ENCODE measurements around the gene C2orf80.
"Not testable (repeated sequence)": the region's sequence is repeated elsewhere in the genome, so short reads cannot be mapped to it uniquely, and the experiment has no call there.

Gene C2orf80

DNA sequence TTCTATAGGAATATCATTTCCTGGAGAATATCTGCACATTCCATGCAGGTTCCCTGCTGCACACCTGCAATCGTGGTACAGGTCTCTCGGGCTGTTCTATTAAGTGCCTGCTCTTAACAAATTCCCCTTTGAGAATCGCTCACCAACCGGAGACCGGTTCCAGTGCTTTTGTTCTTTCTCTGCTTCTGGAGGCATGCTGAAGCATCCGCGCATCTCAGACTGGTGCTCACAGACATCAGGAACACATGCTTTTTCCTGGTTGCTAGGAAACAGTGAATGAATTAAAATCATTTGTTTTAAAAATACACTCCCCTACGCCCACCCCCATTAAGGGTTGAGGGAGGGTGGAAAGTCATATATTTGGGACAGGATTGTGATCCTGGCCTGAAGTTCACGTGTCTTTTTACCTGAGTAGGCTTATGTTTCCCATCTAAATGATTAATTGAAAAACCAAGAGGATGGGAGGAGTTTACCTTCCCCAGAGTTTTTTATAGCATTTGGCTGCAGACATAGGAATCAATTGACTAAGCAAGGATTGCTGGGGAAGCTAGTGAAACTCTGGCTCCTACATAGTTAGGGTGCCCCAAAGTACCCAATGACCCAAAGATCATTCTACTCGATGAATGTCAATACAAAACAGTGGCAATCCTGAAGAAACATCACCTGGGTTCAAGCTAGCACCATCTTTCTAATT, at the start of gene C2orf80:
Gene C2orf80 (minus strand): TSS at position 221 of the 694 bp plus-strand sequence. CDS start 3,044 bp downstream, outside the sequence.
- no peak for DNase-seq

DNA sequence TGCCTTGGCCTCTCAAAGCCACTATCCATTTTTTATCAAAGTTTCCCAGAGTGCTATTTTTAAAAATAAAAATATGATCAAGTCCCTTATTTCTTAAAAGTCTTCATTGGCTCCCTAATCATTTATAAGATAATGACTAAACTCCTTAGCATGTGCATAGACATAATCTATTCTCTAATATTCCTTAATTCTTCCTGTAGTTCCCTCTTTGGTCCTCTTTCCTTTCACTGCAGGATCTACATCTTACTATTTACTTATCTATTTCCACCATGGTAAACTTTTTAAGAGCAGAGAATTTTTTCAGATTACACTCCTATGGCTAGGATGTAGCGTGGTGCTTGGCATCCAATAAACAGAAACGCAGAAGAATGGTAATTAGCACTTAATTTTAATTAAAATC, 46.0 kb upstream of the C2orf80 start:
- DNase-seq: no peak

DNA sequence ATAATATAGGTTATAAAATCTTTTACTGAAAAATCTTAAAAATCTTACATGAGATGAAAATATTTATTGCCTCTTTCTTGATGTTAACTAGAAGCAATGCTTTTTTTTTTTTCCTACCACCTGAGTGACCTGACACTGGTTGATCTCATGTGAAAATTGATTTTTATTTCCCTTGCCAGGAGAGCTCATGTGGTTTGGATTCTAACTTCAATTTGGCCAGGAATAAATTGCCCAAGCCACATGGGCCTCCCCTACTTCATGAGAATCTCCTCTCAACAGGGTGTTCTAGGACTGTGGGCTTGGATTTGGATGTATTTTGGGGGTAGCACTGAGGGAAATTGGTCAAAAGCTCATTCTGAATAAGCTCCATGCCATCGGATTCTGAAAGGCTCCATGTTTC, 45.0 kb upstream of the C2orf80 start:
- no peak for DNase-seq

DNA sequence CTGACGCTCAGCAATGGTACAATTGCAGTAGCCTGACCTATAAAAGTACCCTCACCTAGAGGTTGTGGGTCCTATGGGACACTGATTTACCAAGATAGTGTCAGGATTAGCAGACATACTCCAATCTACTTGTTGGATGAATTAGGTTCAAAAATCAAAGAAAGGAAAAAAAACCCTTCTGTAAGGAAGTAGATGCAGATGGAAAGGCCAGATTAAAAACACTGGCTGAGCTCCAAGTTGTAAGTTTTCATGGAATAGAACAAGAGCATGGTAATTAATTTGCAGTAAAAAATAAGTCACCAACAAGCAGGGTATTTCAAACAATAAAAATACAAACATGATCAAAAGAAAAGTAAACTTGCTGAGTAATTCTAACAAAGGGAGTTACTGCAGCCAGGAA, 38.6 kb upstream of the C2orf80 start:
- no peak for DNase-seq

- no peak for DNase-seq
Observed at GRCh38 chr2:208227581-208228232, 37.9 kb upstream of the C2orf80 start.

- DNase-seq: no peak
Observed at GRCh38 chr2:208224802-208225201, 35.0 kb upstream of the C2orf80 start.

- DNase-seq: peak; percentile 6
Observed at GRCh38 chr2:208222351-208222750, 32.5 kb upstream of the C2orf80 start.

DNA sequence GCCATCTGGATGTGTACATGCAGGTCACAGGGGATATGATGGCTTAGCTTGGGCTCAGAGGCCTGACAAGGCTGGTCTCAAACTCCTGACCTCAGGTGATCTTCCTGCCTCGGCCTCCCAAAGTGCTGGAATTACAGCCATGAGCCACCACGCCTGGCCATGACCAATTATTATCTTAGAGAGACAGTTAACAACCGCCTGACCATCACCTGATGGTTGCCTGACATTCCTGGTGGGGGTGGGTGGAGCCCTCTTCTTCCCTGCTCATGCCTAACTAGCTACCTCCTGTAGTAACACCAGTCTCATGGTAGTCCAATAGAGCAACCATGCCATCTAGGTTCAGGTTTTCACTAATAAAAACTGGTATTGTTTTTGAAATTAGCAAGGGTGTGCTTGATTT, 32.0 kb upstream of the C2orf80 start:
- not testable (repeated sequence) for DNase-seq

DNA sequence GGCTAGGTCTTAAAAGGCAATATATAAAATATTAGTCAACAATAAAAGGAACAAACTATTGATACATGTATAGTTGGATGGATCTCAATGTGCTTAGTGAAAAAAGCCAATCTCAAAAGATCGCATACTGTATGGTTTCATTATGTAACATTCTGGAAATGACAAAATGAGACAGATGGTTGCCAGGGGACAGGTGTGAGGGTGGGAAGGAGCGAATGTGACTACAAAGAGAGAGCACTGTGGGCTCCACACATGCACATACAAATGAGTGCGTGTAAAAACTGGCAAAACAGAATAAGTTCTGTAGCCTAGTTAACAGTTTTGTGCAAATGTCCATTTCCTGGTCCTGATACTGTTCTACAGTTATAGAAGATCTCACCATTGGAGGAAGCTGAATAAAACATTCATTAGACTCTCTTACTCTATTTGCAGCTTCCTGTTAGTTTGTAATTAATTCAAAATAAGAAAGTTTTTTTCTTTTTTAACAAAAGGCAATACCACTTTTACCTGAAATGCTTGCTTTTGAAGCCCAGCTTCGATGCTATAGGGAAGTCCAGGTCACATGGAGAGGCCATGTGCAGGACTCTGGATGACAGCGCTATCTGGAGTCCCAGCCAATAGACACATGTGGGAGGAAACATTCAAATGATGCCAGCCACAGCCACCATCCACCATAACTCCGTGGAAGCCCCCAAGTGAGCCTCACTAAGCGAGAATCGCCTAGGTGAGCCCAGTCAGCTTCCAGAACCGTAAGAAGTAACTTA, 21.0 kb upstream of the C2orf80 start:
- no peak for DNase-seq

DNA sequence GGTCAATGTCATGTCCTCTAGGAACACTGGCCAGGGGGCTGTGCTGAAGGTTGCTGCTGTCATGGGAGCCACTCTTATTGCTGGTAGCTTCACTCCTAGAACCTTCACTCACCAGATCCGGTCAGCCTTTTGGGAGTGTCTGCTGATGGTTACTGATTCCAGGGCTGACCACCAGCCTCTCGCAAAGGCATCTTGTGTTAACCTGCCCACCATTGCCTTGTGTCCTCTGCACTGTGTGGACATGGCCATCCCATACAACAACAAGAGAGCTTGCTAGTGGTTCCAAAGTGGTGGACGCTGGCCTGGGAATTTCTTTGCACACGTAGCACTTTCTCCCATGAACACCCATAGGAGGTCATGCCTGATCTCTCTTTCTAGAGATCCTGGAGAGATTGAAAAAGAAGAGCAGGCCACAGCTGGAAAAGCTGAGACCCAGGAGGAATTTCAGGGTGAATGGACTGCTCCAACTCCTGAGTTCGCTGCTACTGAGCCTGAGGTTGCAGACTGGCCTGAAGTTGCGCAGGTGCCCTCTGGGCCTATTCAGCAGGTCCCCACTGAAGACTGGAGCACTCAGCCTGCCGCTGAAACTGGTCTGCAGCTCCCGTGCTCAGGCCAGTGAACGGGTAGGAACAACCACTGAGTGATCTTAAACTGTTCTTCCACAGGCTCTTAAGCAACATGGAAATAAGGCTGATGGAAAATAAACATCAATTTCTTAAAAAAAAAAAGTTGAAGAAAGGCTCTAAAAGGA, 18.7 kb upstream of the C2orf80 start:
- no peak for DNase-seq

DNA sequence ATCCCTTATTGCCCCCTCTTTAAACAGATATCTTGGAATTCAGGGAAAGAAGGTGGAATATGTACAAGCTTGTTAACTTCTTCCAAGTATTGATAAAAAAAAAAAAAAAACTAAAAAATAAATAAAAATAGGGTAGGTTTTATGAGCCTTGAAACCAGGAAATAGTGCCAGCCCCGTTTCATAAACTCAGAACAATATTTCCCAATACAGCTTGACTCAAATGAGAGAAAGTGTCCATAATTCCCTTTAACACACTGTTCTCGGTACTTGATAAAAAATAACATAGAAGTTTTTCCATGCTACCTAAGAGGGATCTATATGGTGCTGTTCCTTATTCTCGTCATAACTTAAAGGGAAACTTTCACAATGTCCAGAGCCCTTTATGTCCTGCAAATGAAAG, 17.9 kb upstream of the C2orf80 start:
- no peak for DNase-seq

DNA sequence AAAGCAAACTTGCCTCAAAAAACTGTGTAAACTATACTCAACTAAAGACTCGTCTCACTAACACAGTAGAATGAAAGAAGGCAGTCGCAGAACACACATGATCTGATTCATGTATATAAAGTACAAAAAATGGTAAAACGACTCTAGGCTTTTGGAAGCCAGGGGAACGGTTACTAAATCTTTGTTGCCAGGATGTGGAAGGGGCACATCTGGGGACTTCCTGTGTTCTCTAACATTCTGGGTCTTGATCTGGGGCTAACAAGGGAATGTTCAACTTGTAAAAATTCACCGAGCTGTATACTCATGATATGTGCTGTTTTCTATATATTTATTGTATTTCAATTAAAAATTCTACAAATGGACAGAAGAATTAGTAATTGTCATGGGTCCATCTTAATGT, 14.3 kb upstream of the C2orf80 start:
- no peak for DNase-seq

DNA sequence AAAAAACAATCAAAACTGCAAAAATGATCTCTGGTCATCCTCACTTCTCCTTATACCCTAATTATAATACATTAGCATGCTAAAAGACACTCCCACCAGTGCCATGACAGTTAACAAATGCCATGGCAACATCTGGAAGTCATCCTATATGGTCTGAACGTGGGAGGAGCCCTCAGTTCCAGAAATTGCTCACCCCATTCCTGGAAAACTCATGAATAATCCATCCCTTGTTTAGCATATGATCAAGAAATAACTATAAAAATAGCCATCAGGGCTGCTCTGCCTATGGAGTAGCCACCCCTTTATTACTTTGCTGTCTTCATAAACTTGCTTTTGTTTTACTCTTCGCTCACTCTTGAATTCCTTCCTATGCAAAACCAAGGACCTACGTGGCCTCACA, 5.7 kb upstream of the C2orf80 start:
- DNase-seq: no peak

GRCh38 chr2:208192611-208193236, 2.9 kb upstream of the C2orf80 start:
- no peak for DNase-seq

- DNase-seq: no peak
Observed at GRCh38 chr2:208189069-208189809, 591 bp downstream of the C2orf80 start.

GRCh38 chr2:208186893-208187292, 2.9 kb downstream of the C2orf80 start:
- no peak for DNase-seq

DNA sequence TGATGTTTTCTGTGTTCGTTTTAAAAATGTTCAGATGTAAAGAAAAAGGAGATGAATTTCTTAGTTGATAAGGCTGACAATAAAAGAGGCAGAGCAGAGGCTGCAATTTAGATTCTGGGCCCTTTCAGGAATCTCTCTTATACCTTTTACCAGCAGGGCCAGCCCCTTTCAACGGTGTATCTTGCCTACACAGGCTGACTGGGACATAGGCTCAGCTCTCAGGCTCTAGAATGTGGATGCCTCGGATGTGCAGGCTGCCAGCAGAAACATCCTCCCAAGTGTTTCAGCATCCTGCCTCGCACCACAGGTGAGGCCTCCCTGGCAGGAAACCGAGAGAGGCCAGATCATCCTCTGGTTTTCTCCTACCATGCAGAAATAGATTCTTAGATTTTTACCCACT, 3.4 kb downstream of the C2orf80 start:
- no peak for DNase-seq

- DNase-seq: no peak
Observed at GRCh38 chr2:208183972-208184705, 5.7 kb downstream of the C2orf80 start.

- DNase-seq: no peak
Observed at GRCh38 chr2:208183526-208183925, 6.3 kb downstream of the C2orf80 start.

- no peak for DNase-seq
Observed at GRCh38 chr2:208182835-208183234, 7.0 kb downstream of the C2orf80 start.

GRCh38 chr2:208179028-208179609, 10.7 kb downstream of the C2orf80 start:
- DNase-seq: no peak
